Natural killer cell (primary cell): ENCODE results near the gene MAPKAPK3. TPM values are rescaled to one million over a fixed set of nuclear protein-coding genes. Genes with fewer than 3 reads are reported as not detected.

ENCODE experiments used
- ATAC-seq, 3 donors: fragments of 150-1000 bp in 2 of 3; fragments of 200-7000 bp in 1 of 3; cut with Tn5 transposase; 1 replicate in 1 of 3; 2 replicates in 2 of 3; pipeline ENCODE4 v1.10.0; 2021; ENCODE audit warnings: mild to moderate bottlenecking in 2 of 3, moderate library complexity in 2 of 3
- DNase-seq, 2 donors: peaks; one replicate each; pipeline versions ENCODE4 v3.0.0 to v3.0.0-alpha.2; 2013 to 2021; ENCODE audit warnings: mixed read lengths in 1 of 2
- H3K27ac ChIP-seq: one replicate; pipeline ENCODE4 v1.5.1; 2013; ENCODE audit warnings: mild to moderate bottlenecking, low read length
- H3K27me3 ChIP-seq: one replicate; pipeline ENCODE4 v1.6.1; 2013; ENCODE audit warnings: low read length; ENCODE audit not compliant: control insufficient read depth, insufficient read depth
- H3K36me3 ChIP-seq: one replicate; pipeline ENCODE4 v1.6.1; 2013; ENCODE audit warnings: low read length; ENCODE audit not compliant: control insufficient read depth, insufficient read depth
- H3K4me1 ChIP-seq: one replicate; pipeline ENCODE4 v1.6.1; 2013; ENCODE audit warnings: low read length; ENCODE audit not compliant: control insufficient read depth, insufficient read depth
- H3K4me3 ChIP-seq: one replicate; pipeline ENCODE4 v1.5.1; 2013; ENCODE audit warnings: low read length
- H3K9me3 ChIP-seq: one replicate; pipeline ENCODE4 v1.6.1; 2013; ENCODE audit warnings: low read length; ENCODE audit not compliant: control insufficient read depth, insufficient read depth
- H3K27ac Mint-ChIP-seq, 2 donors: one replicate each; pipeline ENCODE4 v1.8.0; 2022; ENCODE audit warnings: mild to moderate bottlenecking in 2 of 2, mixed read lengths in 2 of 2, moderate library complexity in 1 of 2
- H3K27me3 Mint-ChIP-seq, 2 donors: one replicate each; pipeline ENCODE4 v1.8.0; 2022; ENCODE audit warnings: low read depth in 2 of 2, mixed read lengths in 2 of 2
- H3K36me3 Mint-ChIP-seq: one replicate; pipeline ENCODE4 v1.8.0; 2022; ENCODE audit warnings: mixed read lengths
- H3K4me1 Mint-ChIP-seq, 2 donors: one replicate each; pipeline ENCODE4 v1.8.0; 2022; ENCODE audit warnings: mixed read lengths in 2 of 2
- H3K4me3 Mint-ChIP-seq: one replicate; pipeline ENCODE4 v1.8.0; 2022; ENCODE audit warnings: mild to moderate bottlenecking, moderate library complexity, mixed read lengths
- H3K9me3 Mint-ChIP-seq, 2 donors: one replicate each; pipeline ENCODE4 v1.8.0; 2022; ENCODE audit warnings: mixed read lengths in 2 of 2
- CTCF ChIP-seq: fragments of 200-600 bp; IDR thresholded peaks from one replicate; pipeline ENCODE4 v1.8.0; 2022; ENCODE audit warnings: antibody characterized with exemption
- WGBS: methylation state at CpG from one replicate; pipeline ENCODE4 v1.1.7; 2013; ENCODE audit warnings: missing lambda C conversion rate; ENCODE audit not compliant: insufficient coverage; 5-methylcytosine and 5-hydroxymethylcytosine counted together
- intact Hi-C: fragments of 100-400 bp; cut with micrococcal nuclease; formaldehyde crosslinking; loops from one replicate; pipeline ENCODE4 v1.14.2; 2022
- total RNA-seq, 4 donors: library from RNA; stranded (reverse); fragments of 120-200 nt in 1 of 4; gene quantifications; one replicate each; pipeline versions ENCODE4 v1.2.3 to v1.2.4, GENCODE V29; 2013 to 2022

MAPKAPK3 gene
- total RNA-seq, 3 donors from 2014 or later (not counting 1 experiment from before 2014, with no cell fraction given), result 48.0 to 57.7 (median 49.3) TPM

DNA sequence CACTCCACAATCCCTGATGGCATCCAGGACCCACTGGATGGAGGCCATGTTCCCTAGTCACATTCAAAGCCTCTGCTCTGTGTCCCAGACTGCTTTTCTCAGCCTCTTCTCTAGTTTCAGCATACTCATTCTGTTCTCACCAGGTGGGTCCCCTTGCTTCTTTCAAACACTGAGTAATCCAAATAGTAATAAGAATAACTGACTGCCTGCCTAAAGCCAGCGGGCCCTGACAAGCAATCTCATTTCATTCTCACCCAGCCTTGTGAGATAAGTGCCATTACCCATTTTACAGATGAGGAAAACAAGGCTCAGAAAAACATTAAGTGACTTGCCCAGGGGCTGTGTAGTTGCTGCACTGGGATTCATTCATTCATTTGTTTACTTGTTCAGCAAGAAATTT is 25.4 kb downstream of the MAPKAPK3 start:
- peaks cover 74% of the 10 kb centered on the region for H3K36me3 ChIP-seq
- H3K36me3 Mint-ChIP-seq, result no peaks in the 10 kb centered on the region
- ATAC-seq, result no peak

DNA sequence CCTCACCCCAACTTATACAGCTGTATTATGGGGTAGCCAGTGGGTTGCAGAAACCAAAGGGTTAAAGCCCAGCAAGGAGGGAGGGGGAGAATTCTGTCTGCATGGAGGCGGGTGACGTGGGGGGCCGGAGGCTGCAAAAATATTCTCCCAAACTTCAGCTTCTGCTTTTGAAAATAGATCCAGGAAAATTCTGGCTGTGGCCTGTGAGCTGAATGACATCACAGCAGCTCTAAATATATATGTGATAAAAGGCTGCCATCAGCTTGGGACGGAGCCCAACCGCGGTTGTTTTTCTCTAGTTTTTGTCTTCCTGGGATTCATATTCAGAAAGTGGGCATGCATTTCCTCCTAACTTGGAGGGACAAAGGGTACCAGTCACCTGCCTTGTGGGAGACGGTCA is 27.6 kb downstream of the MAPKAPK3 start:
- no peak for ATAC-seq
- H3K9me3 ChIP-seq, result no peaks in the 10 kb centered on the region
- Mint-ChIP-seq H3K27me3 (no peaks in the 10 kb centered on the region), H3K4me3 (no peak overlapping the region), H3K27ac (no peak overlapping the region), H3K4me1 (peaks cover 4 to 5% of the 10 kb centered on the region in 2 donors), H3K36me3 (no peaks in the 10 kb centered on the region), H3K9me3 (no peaks in the 10 kb centered on the region)
- DNase-seq, result no peak
- H3K4me1 ChIP-seq, result no peaks in the 10 kb centered on the region
- TF ChIP-seq CTCF, result no peak
- H3K4me3 ChIP-seq, result no peak overlapping the region
- peaks cover 86% of the 10 kb centered on the region for H3K36me3 ChIP-seq
- intact Hi-C loops, result no loop called here
- H3K27ac ChIP-seq, result no peak overlapping the region
- WGBS, result 95% methylated on average over 7 of the region's 7 CpGs
- no peaks in the 10 kb centered on the region for H3K27me3 ChIP-seq

More for the DNA sequence above, 25.4 kb downstream of the MAPKAPK3 start:
- peaks cover 17 to 24% of the 10 kb centered on the region in 2 donors for H3K4me1 Mint-ChIP-seq
- no peak for DNase-seq
- H3K27me3 Mint-ChIP-seq, result no peaks in the 10 kb centered on the region
- intact Hi-C loops, result no loop called here
- Histone ChIP-seq H3K4me3 (no peak overlapping the region), H3K9me3 (no peaks in the 10 kb centered on the region), H3K4me1 (peaks cover 11% of the 10 kb centered on the region), H3K27me3 (no peaks in the 10 kb centered on the region), H3K27ac (no peak overlapping the region)
- WGBS, result 83% methylated on average over 1 of the region's 1 CpG
- H3K4me3 Mint-ChIP-seq, result no peak overlapping the region
- no peak for TF ChIP-seq CTCF
- H3K27ac Mint-ChIP-seq, result no peak overlapping the region
- H3K9me3 Mint-ChIP-seq, result no peaks in the 10 kb centered on the region

- no peak overlapping the region for H3K4me3 ChIP-seq
- H3K9me3 Mint-ChIP-seq, result no peaks in the 10 kb centered on the region
- H3K27me3 ChIP-seq, result no peaks in the 10 kb centered on the region
- H3K4me1 ChIP-seq, result no peaks in the 10 kb centered on the region
- H3K4me3 Mint-ChIP-seq, result no peak overlapping the region
- H3K36me3 ChIP-seq, result peaks cover 78% of the 10 kb centered on the region
- H3K4me1 Mint-ChIP-seq, result peaks cover 5% of the 10 kb centered on the region in 2 donors
- no peaks in the 10 kb centered on the region for H3K36me3 Mint-ChIP-seq
- intact Hi-C loops, result no loop called here
- TF ChIP-seq CTCF, result no peak
- no peak overlapping the region for H3K27ac ChIP-seq
- no peak for DNase-seq
- WGBS, result 93% methylated on average over 2 of the region's 2 CpGs
- H3K27ac Mint-ChIP-seq, result peak overlapping the region in 1 of 2 donors; percentile 77
- ATAC-seq, result no peak
- no peaks in the 10 kb centered on the region for H3K9me3 ChIP-seq
- H3K27me3 Mint-ChIP-seq, result no peaks in the 10 kb centered on the region
Observed at GRCh38 chr3:50645378-50645777, 28.4 kb downstream of the MAPKAPK3 start.

- Histone ChIP-seq H3K4me3 (no peak overlapping the region), H3K36me3 (peaks cover 54% of the 10 kb centered on the region)
Observed at GRCh38 chr3:50648313-50648712, 31.4 kb downstream of the MAPKAPK3 start.

More at GRCh38 chr3:50648313-50648712, 31.4 kb downstream of the MAPKAPK3 start:
- intact Hi-C loops, result no loop called here
- no peak overlapping the region for H3K27ac ChIP-seq
- H3K4me1 ChIP-seq, result no peaks in the 10 kb centered on the region
- Mint-ChIP-seq H3K4me3 (no peak overlapping the region), H3K4me1 (peaks cover 9 to 12% of the 10 kb centered on the region in 2 donors), H3K9me3 (no peaks in the 10 kb centered on the region), H3K36me3 (no peaks in the 10 kb centered on the region), H3K27me3 (no peaks in the 10 kb centered on the region), H3K27ac (no peak overlapping the region)
- 80% methylated on average over 6 of the region's 6 CpGs for WGBS
- ATAC-seq (no peak), DNase-seq (no peak)
- no peak for TF ChIP-seq CTCF
- H3K9me3 ChIP-seq, result no peaks in the 10 kb centered on the region
- no peaks in the 10 kb centered on the region for H3K27me3 ChIP-seq
